ENCODE results near the gene RNF220.
"Not testable (repeated sequence)": the region's sequence is repeated elsewhere in the genome, so short reads cannot be mapped to it uniquely, and the experiment has no call there.

The RNF220 gene

GRCh38 chr1:44553771-44554170 lies 148.7 kb downstream of the RNF220 start:
- DNase-seq: no peak

GRCh38 chr1:44554706-44555105 lies 149.7 kb downstream of the RNF220 start:
- DNase-seq: no peak

- DNase-seq: no peak
Measured at GRCh38 chr1:44557778-44558177, 152.7 kb downstream of the RNF220 start.

GRCh38 chr1:44558883-44559282 lies 153.8 kb downstream of the RNF220 start:
- DNase-seq: no peak

GRCh38 chr1:44559330-44559729 lies 154.3 kb downstream of the RNF220 start:
- DNase-seq: no peak

- no peak for DNase-seq
Measured at GRCh38 chr1:44559913-44560312, 154.9 kb downstream of the RNF220 start.

- not testable (repeated sequence) for DNase-seq
Measured at GRCh38 chr1:44560696-44561095, 155.6 kb downstream of the RNF220 start.

- no peak for DNase-seq
Measured at GRCh38 chr1:44565259-44565750, 160.2 kb downstream of the RNF220 start.

GRCh38 chr1:44565833-44566232 lies 160.8 kb downstream of the RNF220 start:
- DNase-seq: no peak

- DNase-seq: no peak
Measured at GRCh38 chr1:44566281-44567046, 161.4 kb downstream of the RNF220 start.

GRCh38 chr1:44568128-44568900 lies 163.3 kb downstream of the RNF220 start:
- peak; percentile 80 for DNase-seq

- DNase-seq: no peak
Measured at GRCh38 chr1:44569491-44569890, 164.4 kb downstream of the RNF220 start.

GRCh38 chr1:44571712-44572571 lies 166.9 kb downstream of the RNF220 start:
- DNase-seq: peak; percentile 66

- peak; percentile 79 for DNase-seq
Measured at GRCh38 chr1:44572572-44572879, 167.5 kb downstream of the RNF220 start.

GRCh38 chr1:44575396-44575795 lies 170.3 kb downstream of the RNF220 start:
- DNase-seq: no peak

GRCh38 chr1:44576456-44577150 lies 171.5 kb downstream of the RNF220 start:
- peak; percentile 64 for DNase-seq

GRCh38 chr1:44581205-44581604 lies 176.2 kb downstream of the RNF220 start:
- no peak for DNase-seq

GRCh38 chr1:44584167-44584566 lies 179.1 kb downstream of the RNF220 start:
- DNase-seq: no peak

- DNase-seq: no peak
Measured at GRCh38 chr1:44585315-44585920, 180.4 kb downstream of the RNF220 start.

- no peak for DNase-seq
Measured at GRCh38 chr1:44587796-44588460, 182.9 kb downstream of the RNF220 start.

- DNase-seq: no peak
Measured at GRCh38 chr1:44588551-44589210, 183.6 kb downstream of the RNF220 start.
